MM.1S (cell line): ENCODE data around the gene MFSD11.

Experiments used
- DNase-seq: peaks from one replicate; pipeline ENCODE4 v3.0.0-alpha.2; 2015
- H2AFZ ChIP-seq: fragments of 300-600 bp; sonication (generic); 2 replicates; pipeline ENCODE4 v1.6.0; 2016; ENCODE audit warnings: antibody characterized with exemption, low read length
- H3F3A ChIP-seq: fragments of 300-600 bp; sonication (generic); 2 replicates; pipeline ENCODE4 v1.6.1; 2016; ENCODE audit warnings: mild to moderate bottlenecking, antibody characterized with exemption, low read length, moderate library complexity, mixed read lengths; ENCODE audit not compliant: insufficient read depth
- H3K27ac ChIP-seq: fragments of 300-600 bp; sonication (generic); 2 replicates; pipeline ENCODE4 v1.5.1; 2016; ENCODE audit warnings: mild to moderate bottlenecking, low read length
- H3K27me3 ChIP-seq: fragments of 300-600 bp; sonication (generic); replicated peaks from 2 replicates; pipeline ENCODE4 v1.6.0; 2016; ENCODE audit warnings: low read length; ENCODE audit not compliant: insufficient read depth
- H3K36me3 ChIP-seq: fragments of 300-600 bp; sonication (generic); replicated peaks from 2 replicates; pipeline ENCODE4 v1.6.1; 2016; ENCODE audit warnings: mild to moderate bottlenecking, low read length, mixed read lengths; ENCODE audit not compliant: insufficient read depth
- H3K4me1 ChIP-seq: fragments of 300-600 bp; sonication (generic); 2 replicates; pipeline ENCODE4 v1.6.1; 2016; ENCODE audit warnings: low read length, mixed read lengths
- H3K4me2 ChIP-seq: fragments of 300-600 bp; sonication (generic); 2 replicates; pipeline ENCODE4 v1.6.0; 2016; ENCODE audit warnings: low read depth, low read length
- H3K4me3 ChIP-seq: fragments of 300-600 bp; sonication (generic); 2 replicates; pipeline ENCODE4 v1.5.1; 2016; ENCODE audit warnings: low read length, mixed read lengths
- H3K79me2 ChIP-seq: fragments of 300-600 bp; sonication (generic); 2 replicates; pipeline ENCODE4 v1.6.1; 2016; ENCODE audit warnings: mixed run types, low read length, mixed read lengths
- H3K9ac ChIP-seq: fragments of 300-600 bp; sonication (generic); 2 replicates; pipeline ENCODE4 v1.6.1; 2016; ENCODE audit warnings: low read length, mixed read lengths
- H3K9me2 ChIP-seq: fragments of 300-600 bp; sonication (generic); replicated peaks from 2 replicates; pipeline ENCODE4 v1.6.1; 2016; ENCODE audit warnings: mild to moderate bottlenecking, low read length, mixed read lengths; ENCODE audit not compliant: insufficient read depth
- H3K9me3 ChIP-seq: fragments of 300-600 bp; sonication (generic); replicated peaks from 2 replicates; pipeline ENCODE4 v1.6.1; 2016; ENCODE audit warnings: mild to moderate bottlenecking, low read length, mixed read lengths; ENCODE audit not compliant: insufficient read depth
- H4K20me1 ChIP-seq: fragments of 300-600 bp; sonication (generic); 2 replicates; pipeline ENCODE4 v1.6.1; 2016; ENCODE audit warnings: mild to moderate bottlenecking, low read length, moderate library complexity, mixed read lengths; ENCODE audit not compliant: insufficient read depth
- EZH2 ChIP-seq: fragments of 300-600 bp; sonication (generic); optimal IDR thresholded peaks from 2 replicates; pipeline ENCODE3; 2017; ENCODE audit warnings: low read depth, mild to moderate bottlenecking, antibody characterized with exemption, low read length, mixed read lengths
- EZH2phosphoT487 ChIP-seq: fragments of 300-600 bp; sonication (generic); IDR thresholded peaks from 2 replicates; pipeline ENCODE4 v1.6.1; 2018; ENCODE audit warnings: antibody characterized with exemption, low read length
- TF ChIP-seq, protein P1 (sequence below): fragments of 300-600 bp; sonication (generic); IDR thresholded peaks from 2 replicates; pipeline ENCODE4 v1.5.1; 2016; ENCODE audit warnings: antibody characterized with exemption, low read length, mixed read lengths

MFSD11 gene

DNA sequence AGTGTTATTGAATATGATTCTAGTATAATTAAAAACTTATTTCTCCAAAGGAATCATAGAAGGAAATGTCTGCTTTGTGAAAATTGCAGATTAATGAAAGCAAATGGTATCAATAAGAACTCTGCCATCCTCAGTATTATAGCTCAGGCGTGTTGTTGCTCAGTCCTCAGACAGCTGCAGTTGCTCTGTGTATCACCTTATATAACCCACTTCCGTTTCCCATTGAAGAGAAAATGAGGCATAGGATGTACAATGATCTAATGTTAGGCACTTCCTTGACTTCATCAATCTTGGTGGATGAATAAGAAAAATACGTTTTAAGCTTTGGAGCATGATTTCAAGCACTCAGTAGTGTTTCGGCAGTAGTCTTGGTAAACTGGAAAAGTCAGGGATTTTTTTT lies 14.1 kb downstream of the MFSD11 start:
- Histone ChIP-seq H3K27ac (no peak overlapping the region), H3F3A (no peaks in the 10 kb centered on the region), H3K27me3 (no peaks in the 10 kb centered on the region), H3K36me3 (peaks cover 3% of the 10 kb centered on the region; the same call in 1 of the 2 replicates), H3K4me3 (no peak overlapping the region), H3K9me2 (no peaks in the 10 kb centered on the region), H3K79me2 (no peaks in the 10 kb centered on the region), H3K4me1 (peaks cover 9% of the 10 kb centered on the region), H3K9ac (no peak overlapping the region), H3K9me3 (no peaks in the 10 kb centered on the region), H4K20me1 (no peaks in the 10 kb centered on the region), H3K4me2 (no peak overlapping the region), H2AFZ (no peak overlapping the region)
- TF ChIP-seq, protein P1, sequence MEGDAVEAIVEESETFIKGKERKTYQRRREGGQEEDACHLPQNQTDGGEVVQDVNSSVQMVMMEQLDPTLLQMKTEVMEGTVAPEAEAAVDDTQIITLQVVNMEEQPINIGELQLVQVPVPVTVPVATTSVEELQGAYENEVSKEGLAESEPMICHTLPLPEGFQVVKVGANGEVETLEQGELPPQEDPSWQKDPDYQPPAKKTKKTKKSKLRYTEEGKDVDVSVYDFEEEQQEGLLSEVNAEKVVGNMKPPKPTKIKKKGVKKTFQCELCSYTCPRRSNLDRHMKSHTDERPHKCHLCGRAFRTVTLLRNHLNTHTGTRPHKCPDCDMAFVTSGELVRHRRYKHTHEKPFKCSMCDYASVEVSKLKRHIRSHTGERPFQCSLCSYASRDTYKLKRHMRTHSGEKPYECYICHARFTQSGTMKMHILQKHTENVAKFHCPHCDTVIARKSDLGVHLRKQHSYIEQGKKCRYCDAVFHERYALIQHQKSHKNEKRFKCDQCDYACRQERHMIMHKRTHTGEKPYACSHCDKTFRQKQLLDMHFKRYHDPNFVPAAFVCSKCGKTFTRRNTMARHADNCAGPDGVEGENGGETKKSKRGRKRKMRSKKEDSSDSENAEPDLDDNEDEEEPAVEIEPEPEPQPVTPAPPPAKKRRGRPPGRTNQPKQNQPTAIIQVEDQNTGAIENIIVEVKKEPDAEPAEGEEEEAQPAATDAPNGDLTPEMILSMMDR, result no peak
- no peak for TF ChIP-seq EZH2
- TF ChIP-seq EZH2phosphoT487, result no peak
- DNase-seq, result no peak

- Histone ChIP-seq H2AFZ (no peak overlapping the region), H3K4me2 (no peak overlapping the region), H3K9me3 (no peaks in the 10 kb centered on the region), H3K79me2 (no peaks in the 10 kb centered on the region), H3K27me3 (no peaks in the 10 kb centered on the region), H3F3A (no peaks in the 10 kb centered on the region), H3K9ac (no peak overlapping the region), H3K4me1 (peaks cover 9% of the 10 kb centered on the region), H4K20me1 (no peaks in the 10 kb centered on the region), H3K4me3 (no peak overlapping the region), H3K36me3 (peaks cover 3% of the 10 kb centered on the region; the same call in 1 of the 2 replicates), H3K9me2 (no peaks in the 10 kb centered on the region), H3K27ac (no peak overlapping the region)
- TF ChIP-seq, protein P1, result no peak
- TF ChIP-seq EZH2phosphoT487 (no peak), EZH2 (no peak)
- no peak for DNase-seq
These were observed 15.4 kb downstream of the MFSD11 start for GRCh38 chr17:76753061-76753961.

GRCh38 chr17:76755285-76755684 lies 17.4 kb downstream of the MFSD11 start:
- Histone ChIP-seq H3K27ac (no peak overlapping the region), H3K4me2 (no peak overlapping the region), H3K4me3 (no peak overlapping the region), H3K9ac (no peak overlapping the region), H4K20me1 (no peaks in the 10 kb centered on the region), H3K79me2 (no peaks in the 10 kb centered on the region), H3K4me1 (peaks cover 9% of the 10 kb centered on the region), H3K27me3 (no peaks in the 10 kb centered on the region), H3F3A (no peaks in the 10 kb centered on the region), H3K36me3 (peaks cover 3% of the 10 kb centered on the region; the same call in 1 of the 2 replicates), H2AFZ (no peak overlapping the region), H3K9me2 (no peaks in the 10 kb centered on the region), H3K9me3 (no peaks in the 10 kb centered on the region)
- DNase-seq, result no peak
- no peak for TF ChIP-seq EZH2phosphoT487
- TF ChIP-seq, protein P1, result no peak
- no peak for TF ChIP-seq EZH2
